IPS DF 6.9 (cell line): ENCODE results near the gene RSF1.

Source experiments
- DNase-seq: peaks from one replicate; pipeline ENCODE4 v3.0.0-alpha.2; 2013; ENCODE audit warnings: low read depth, low spot score
- H3K27ac ChIP-seq: one replicate; pipeline ENCODE4 v1.5.1; 2013; ENCODE audit warnings: low read length, control low read depth
- H3K27me3 ChIP-seq: 2 replicates; pipeline ENCODE4 v1.6.1; 2013; ENCODE audit warnings: mild to moderate bottlenecking, low read length; ENCODE audit not compliant: control insufficient read depth, insufficient read depth
- H3K36me3 ChIP-seq: 2 replicates; pipeline ENCODE4 v1.6.1; 2013; ENCODE audit warnings: low read length; ENCODE audit not compliant: control insufficient read depth, insufficient read depth
- H3K4me1 ChIP-seq: 2 replicates; pipeline ENCODE4 v1.6.1; 2013; ENCODE audit warnings: low read length; ENCODE audit not compliant: control insufficient read depth, insufficient read depth
- H3K4me3 ChIP-seq: 2 replicates; pipeline ENCODE4 v1.5.1; 2013; ENCODE audit warnings: mild to moderate bottlenecking, low read length
- H3K9me3 ChIP-seq: 2 replicates; pipeline ENCODE4 v1.6.1; 2013; ENCODE audit warnings: low read length, inconsistent platforms; ENCODE audit not compliant: control insufficient read depth, insufficient read depth
- WGBS: extraction: QIAGEN DNeasy Blood & Tissue Kit; methylation state at CpG from one replicate; pipeline ENCODE4 v1.1.7; 2013; ENCODE audit warnings: mixed read lengths, missing lambda C conversion rate; ENCODE audit not compliant: insufficient read length, insufficient coverage; 5-methylcytosine and 5-hydroxymethylcytosine counted together

The RSF1 gene

GRCh38 chr11:77784572-77784971, 36.0 kb downstream of the RSF1 start:
- no peak for DNase-seq
- Histone ChIP-seq H3K4me3 (no peak overlapping the region), H3K9me3 (no peaks in the 10 kb centered on the region), H3K27me3 (no peaks in the 10 kb centered on the region), H3K4me1 (peaks cover 5% of the 10 kb centered on the region; the same call in 1 of the 2 replicates), H3K36me3 (no peaks in the 10 kb centered on the region), H3K27ac (no peak overlapping the region)
- no CpG with 5 or more reads among the region's 3 CpGs for WGBS

- H3K36me3 ChIP-seq: no peaks in the 10 kb centered on the region
- no peak for DNase-seq
- H3K4me1 ChIP-seq: no peaks in the 10 kb centered on the region
- no peak overlapping the region for H3K27ac ChIP-seq
- H3K27me3 ChIP-seq: no peaks in the 10 kb centered on the region
- WGBS: no CpG with 5 or more reads among the region's 1 CpG
- H3K9me3 ChIP-seq: no peaks in the 10 kb centered on the region
- no peak overlapping the region for H3K4me3 ChIP-seq
Measured at GRCh38 chr11:77783025-77783424, 37.5 kb downstream of the RSF1 start.

GRCh38 chr11:77779935-77780334, 40.6 kb downstream of the RSF1 start:
- Histone ChIP-seq H3K4me3 (no peak overlapping the region), H3K4me1 (no peaks in the 10 kb centered on the region), H3K9me3 (no peaks in the 10 kb centered on the region), H3K27me3 (no peaks in the 10 kb centered on the region), H3K27ac (no peak overlapping the region), H3K36me3 (no peaks in the 10 kb centered on the region)
- DNase-seq: no peak

- no CpG with 5 or more reads among the region's 1 CpG for WGBS
- Histone ChIP-seq H3K4me3 (no peak overlapping the region), H3K27me3 (no peaks in the 10 kb centered on the region), H3K36me3 (no peaks in the 10 kb centered on the region), H3K9me3 (no peaks in the 10 kb centered on the region), H3K4me1 (no peaks in the 10 kb centered on the region), H3K27ac (no peak overlapping the region)
- DNase-seq: no peak
Measured at GRCh38 chr11:77778549-77778948, 42.0 kb downstream of the RSF1 start.

GRCh38 chr11:77778118-77778517, 42.4 kb downstream of the RSF1 start:
- DNase-seq: no peak
- H3K27me3 ChIP-seq: no peaks in the 10 kb centered on the region
- H3K36me3 ChIP-seq: no peaks in the 10 kb centered on the region
- H3K4me1 ChIP-seq: no peaks in the 10 kb centered on the region
- no peaks in the 10 kb centered on the region for H3K9me3 ChIP-seq
- H3K4me3 ChIP-seq: no peak overlapping the region
- no CpG with 5 or more reads among the region's 1 CpG for WGBS
- no peak overlapping the region for H3K27ac ChIP-seq

GRCh38 chr11:77776455-77776854, 44.1 kb downstream of the RSF1 start:
- no peak for DNase-seq
- Histone ChIP-seq H3K4me1 (no peaks in the 10 kb centered on the region), H3K27ac (no peak overlapping the region), H3K9me3 (no peaks in the 10 kb centered on the region), H3K27me3 (no peaks in the 10 kb centered on the region), H3K4me3 (no peak overlapping the region), H3K36me3 (no peaks in the 10 kb centered on the region)
- WGBS: no CpG with 5 or more reads among the region's 1 CpG

GRCh38 chr11:77775936-77776335, 44.6 kb downstream of the RSF1 start:
- H3K27ac ChIP-seq: no peak overlapping the region
- no peaks in the 10 kb centered on the region for H3K36me3 ChIP-seq
- H3K9me3 ChIP-seq: no peaks in the 10 kb centered on the region
- H3K27me3 ChIP-seq: no peaks in the 10 kb centered on the region
- H3K4me3 ChIP-seq: no peak overlapping the region
- no CpG with 5 or more reads among the region's 2 CpGs for WGBS
- DNase-seq: no peak
- no peaks in the 10 kb centered on the region for H3K4me1 ChIP-seq

- Histone ChIP-seq H3K9me3 (no peaks in the 10 kb centered on the region), H3K4me1 (no peaks in the 10 kb centered on the region), H3K27me3 (no peaks in the 10 kb centered on the region), H3K27ac (no peak overlapping the region), H3K4me3 (no peak overlapping the region), H3K36me3 (no peaks in the 10 kb centered on the region)
- DNase-seq: no peak
- no CpG with 5 or more reads among the region's 4 CpGs for WGBS
Measured at GRCh38 chr11:77771135-77771534, 49.4 kb downstream of the RSF1 start.

GRCh38 chr11:77770629-77771028, 49.9 kb downstream of the RSF1 start:
- Histone ChIP-seq H3K27me3 (no peaks in the 10 kb centered on the region), H3K9me3 (no peaks in the 10 kb centered on the region), H3K36me3 (no peaks in the 10 kb centered on the region), H3K4me3 (no peak overlapping the region), H3K4me1 (no peaks in the 10 kb centered on the region), H3K27ac (no peak overlapping the region)
- no peak for DNase-seq

- DNase-seq: no peak
- no peaks in the 10 kb centered on the region for H3K4me1 ChIP-seq
Measured at GRCh38 chr11:77762426-77762825, 58.1 kb downstream of the RSF1 start.

GRCh38 chr11:77761491-77761890, 59.0 kb downstream of the RSF1 start:
- no peak overlapping the region for H3K27ac ChIP-seq
- H3K27me3 ChIP-seq: no peaks in the 10 kb centered on the region
- no peak overlapping the region for H3K4me3 ChIP-seq
- no CpG with 5 or more reads among the region's 3 CpGs for WGBS
- no peak for DNase-seq
- no peaks in the 10 kb centered on the region for H3K4me1 ChIP-seq
- H3K36me3 ChIP-seq: no peaks in the 10 kb centered on the region; the same call in 1 of the 2 replicates
- no peaks in the 10 kb centered on the region for H3K9me3 ChIP-seq

More at GRCh38 chr11:77762426-77762825, 58.1 kb downstream of the RSF1 start:
- no peak overlapping the region for H3K4me3 ChIP-seq
- H3K27me3 ChIP-seq: no peaks in the 10 kb centered on the region
- H3K9me3 ChIP-seq: no peaks in the 10 kb centered on the region
- H3K27ac ChIP-seq: no peak overlapping the region
- no peaks in the 10 kb centered on the region; the same call in 1 of the 2 replicates for H3K36me3 ChIP-seq
